H1 (cell line): ENCODE data around the gene CHMP4B. TPM values are rescaled to one million over a fixed set of nuclear protein-coding genes. Genes with fewer than 3 reads are reported as not detected.

Source experiments
- CTCF ChIA-PET: fragments of 300-600 bp; sonication (Branson Sonifier 250); formaldehyde crosslinking; loops from one replicate; lab custom pipeline; 2021; ENCODE audit not compliant: partially characterized antibody; lab: Charles Lee
- POLR2A ChIA-PET: fragments of 300-600 bp; sonication (Branson Sonifier 250); formaldehyde crosslinking; loops from one replicate; lab custom pipeline; 2021; ENCODE audit warnings: inconsistent platforms; ENCODE audit not compliant: partially characterized antibody; lab: Charles Lee
- DNase-seq, 2 experiments: peaks; one replicate each; pipeline versions ENCODE4 v3.0.0 to v3.0.0-alpha.2; 2010 to 2022; ENCODE audit warnings: low spot score in 2 of 2, low read depth in 1 of 2, mixed read lengths in 1 of 2
- FAIRE-seq: peaks from 2 replicates; lab custom pipeline; 2011; peaks lifted over from hg19 to GRCh38; lab: Jason Lieb, UNC
- H2AFZ ChIP-seq: 2 replicates; pipeline ENCODE4 v1.8.1; 2012; ENCODE audit warnings: low read length, inconsistent platforms
- H2AK5ac ChIP-seq: 2 replicates; pipeline ENCODE4 v1.6.1; 2013; ENCODE audit warnings: low read depth, low read length
- H2BK120ac ChIP-seq: replicated peaks from 2 replicates; pipeline ENCODE3; 2013; ENCODE audit warnings: low read depth, low read length, inconsistent platforms
- H2BK12ac ChIP-seq: 2 replicates; pipeline ENCODE4 v1.6.1; 2013; ENCODE audit warnings: low read depth, low read length
- H2BK15ac ChIP-seq: 2 replicates; pipeline ENCODE4 v1.6.1; 2013; ENCODE audit warnings: low read length
- H2BK20ac ChIP-seq: 2 replicates; pipeline ENCODE4 v1.6.1; 2013; ENCODE audit warnings: low read length
- H2BK5ac ChIP-seq: 2 replicates; pipeline ENCODE4 v1.6.1; 2013; ENCODE audit warnings: low read depth, low read length
- H3K14ac ChIP-seq: 2 replicates; pipeline ENCODE4 v1.6.1; 2013; ENCODE audit warnings: inconsistent platforms; ENCODE audit not compliant: insufficient read length
- H3K18ac ChIP-seq: 2 replicates; pipeline ENCODE4 v1.6.1; 2013; ENCODE audit warnings: low read length; ENCODE audit errors: extremely low read depth
- H3K23ac ChIP-seq: 2 replicates; pipeline ENCODE4 v1.6.1; 2013; ENCODE audit warnings: inconsistent platforms; ENCODE audit not compliant: insufficient read length
- H3K23me2 ChIP-seq: 2 replicates; pipeline ENCODE4 v1.6.1; 2013; ENCODE audit warnings: low read depth, low read length
- H3K27ac ChIP-seq: 2 replicates; pipeline ENCODE4 v1.6.1; 2011; ENCODE audit warnings: low read depth, low read length, inconsistent platforms
- H3K27me3 ChIP-seq, 4 experiments: replicated peaks in 1 of 4; 1 replicate in 1 of 4; 2 replicates in 3 of 4; pipeline versions ENCODE4 v1.6.1 to v1.8.1; 2011 to 2013; ENCODE audit warnings: low read length in 3 of 4, mild to moderate bottlenecking in 3 of 4, inconsistent platforms in 2 of 4, mixed read lengths in 2 of 4, moderate library complexity in 1 of 4; ENCODE audit not compliant: control insufficient read depth in 3 of 4, insufficient read depth in 3 of 4; ENCODE audit errors: extremely low read depth in 1 of 4
- H3K36me3 ChIP-seq, 4 experiments: 2 replicates each; pipeline versions ENCODE4 v1.6.1 to v1.8.1; 2011 to 2013; ENCODE audit warnings: mild to moderate bottlenecking in 4 of 4, low read length in 3 of 4, moderate library complexity in 2 of 4, control low read depth in 1 of 4, inconsistent platforms in 1 of 4; ENCODE audit not compliant: insufficient read depth in 4 of 4, control insufficient read depth in 2 of 4
- H3K4ac ChIP-seq: replicated peaks from 2 replicates; pipeline ENCODE3; 2013; ENCODE audit warnings: low read length, low read depth, mixed read lengths, inconsistent platforms; ENCODE audit not compliant: insufficient read length
- H3K4me1 ChIP-seq, 4 experiments: replicated peaks in 1 of 4; 1 replicate in 1 of 4; 2 replicates in 3 of 4; pipeline versions ENCODE4 v1.6.1 to v1.8.1; 2011 to 2013; ENCODE audit warnings: low read length in 3 of 4, inconsistent platforms in 2 of 4, mixed read lengths in 1 of 4; ENCODE audit not compliant: insufficient read depth in 4 of 4, control insufficient read depth in 3 of 4
- H3K4me2 ChIP-seq, 2 experiments: 2 replicates each; pipeline versions ENCODE4 v1.6.1 to v1.8.1; 2011 to 2013; ENCODE audit warnings: low read depth in 2 of 2, low read length in 2 of 2, control low read depth in 1 of 2, inconsistent platforms in 1 of 2, mild to moderate bottlenecking in 1 of 2; ENCODE audit not compliant: insufficient read depth in 1 of 2
- H3K4me3 ChIP-seq, 4 experiments: fragments of 200-600, 300-600 bp in 1 of 4; sonication (generic), shearing (Covaris generic), sonication (Bioruptor Twin) in 1 of 4; 2 replicates each; pipeline versions ENCODE4 v1.5.1 to v1.8.1; 2011 to 2016; ENCODE audit warnings: low read length in 4 of 4, low read depth in 3 of 4, control low read depth in 2 of 4, inconsistent platforms in 2 of 4, mild to moderate bottlenecking in 2 of 4, mixed read lengths in 1 of 4, moderate library complexity in 1 of 4; ENCODE audit not compliant: insufficient read depth in 2 of 4; ENCODE audit errors: extremely low read depth in 1 of 4
- H3K56ac ChIP-seq: replicated peaks from 2 replicates; pipeline ENCODE3; 2013; ENCODE audit warnings: low read depth, mild to moderate bottlenecking, mixed read lengths, low read length, inconsistent platforms; ENCODE audit not compliant: insufficient read length
- H3K79me1 ChIP-seq: 2 replicates; pipeline ENCODE4 v1.6.1; 2013; ENCODE audit warnings: low read depth, low read length, control low read depth
- H3K79me2 ChIP-seq, 2 experiments: 2 replicates each; pipeline versions ENCODE4 v1.6.1 to v1.8.1; 2012 to 2013; ENCODE audit warnings: low read length in 2 of 2, mild to moderate bottlenecking in 2 of 2, inconsistent platforms in 1 of 2; ENCODE audit not compliant: insufficient read depth in 2 of 2, control insufficient read depth in 1 of 2
- H3K9ac ChIP-seq, 4 experiments: replicated peaks in 1 of 4; 1 replicate in 1 of 4; 2 replicates in 3 of 4; pipeline versions ENCODE4 v1.6.1 to v1.8.1; 2011 to 2013; ENCODE audit warnings: low read depth in 3 of 4, low read length in 3 of 4, control low read depth in 2 of 4, mild to moderate bottlenecking in 2 of 4, moderate library complexity in 2 of 4, inconsistent platforms in 1 of 4; ENCODE audit errors: extremely low read depth in 1 of 4
- H3K9me3 ChIP-seq, 2 experiments: 2 replicates each; pipeline versions ENCODE4 v1.6.1 to v1.8.1; 2012 to 2013; ENCODE audit warnings: mild to moderate bottlenecking in 2 of 2, moderate library complexity in 2 of 2, control low read depth in 1 of 2, inconsistent platforms in 1 of 2, low read depth in 1 of 2, low read length in 1 of 2, mixed read lengths in 1 of 2; ENCODE audit not compliant: insufficient read depth in 2 of 2
- H4K20me1 ChIP-seq, 2 experiments: replicated peaks in 1 of 2; 2 replicates each; pipeline versions ENCODE3 to v1.8.1; 2011 to 2013; ENCODE audit warnings: inconsistent platforms in 2 of 2, low read length in 2 of 2, mild to moderate bottlenecking in 1 of 2; ENCODE audit not compliant: insufficient read depth in 2 of 2, control insufficient read depth in 1 of 2
- H4K5ac ChIP-seq: 2 replicates; pipeline ENCODE4 v1.6.1; 2013; ENCODE audit warnings: low read length, low read depth, mixed read lengths, inconsistent platforms; ENCODE audit not compliant: insufficient read length
- H4K8ac ChIP-seq: 2 replicates; pipeline ENCODE4 v1.8.0; 2013; ENCODE audit warnings: mild to moderate bottlenecking, moderate library complexity, low read length, inconsistent platforms; ENCODE audit not compliant: insufficient read depth; ENCODE audit errors: extremely low read depth
- H4K91ac ChIP-seq: replicated peaks from 2 replicates; pipeline ENCODE3; 2013; ENCODE audit warnings: low read length, mixed read lengths, inconsistent platforms; ENCODE audit not compliant: insufficient read length
- ASH2L ChIP-seq: fragments of 200-600, 300-600 bp; sonication (generic); IDR thresholded peaks from one replicate; pipeline ENCODE4 v1.7.1; 2017; ENCODE audit warnings: low read length
- SP1 ChIP-seq: IDR thresholded peaks from 2 replicates; pipeline ENCODE4 v1.6.1; 2011; ENCODE audit warnings: low read depth, low read length
- WGBS, 2 experiments: shearing (Covaris generic) in 1 of 2; methylation state at CpG; one replicate each; pipeline versions ENCODE4 v1.1.6 to v1.1.7; 2013 to 2015; ENCODE audit warnings: low lambda C conversion rate in 2 of 2, mixed read lengths in 2 of 2, inconsistent platforms in 1 of 2, low coverage in 1 of 2, missing lambda C conversion rate in 1 of 2; ENCODE audit not compliant: insufficient replicate concordance in 2 of 2, insufficient coverage in 1 of 2, insufficient read length in 1 of 2; ENCODE audit errors: extremely low coverage in 1 of 2, missing lambda C conversion rate in 1 of 2; 5-methylcytosine and 5-hydroxymethylcytosine counted together
- polyA plus RNA-seq, 7 experiments: library from polyadenylated mRNA; depleted of rRNA in 3 of 7; stranded (reverse) in 5 of 7; unstranded in 2 of 7; fragments of >200 nt in 5 of 7; fragments of 200-250 nt in 2 of 7; gene quantifications; 1 replicate in 5 of 7; 2 replicates in 1 of 7; 4 replicates in 1 of 7; pipeline versions ENCODE4 v1.2.1 to v1.2.3, GENCODE V29; 2011 to 2013; ENCODE audit warnings: missing spikeins in 2 of 7, mixed read lengths in 2 of 7
- total RNA-seq: library from RNA; stranded (reverse); fragmentation: NEBNext Ultra II Directional; extraction: Animal tissue kit (Norgen Biotek cat#: 25700); gene quantifications from 2 replicates; pipeline ENCODE4 v1.2.1, GENCODE V29; 2021

Gene CHMP4B
- total and polyA plus RNA-seq, 2 of the 8 experiments (the other 6 are each of a cell fraction or from before 2014, with no cell fraction given): 38.6 to 66.3 TPM

- H4K8ac ChIP-seq: no peak overlapping the region; the same call in 1 of the 2 replicates
- FAIRE-seq: no peak
- H4K91ac ChIP-seq: no peak overlapping the region
- no peaks in the 10 kb centered on the region for H3K79me1 ChIP-seq
- no peak overlapping the region for H2BK20ac ChIP-seq
- no peaks in the 10 kb centered on the region for H3K36me3 ChIP-seq
- no peak overlapping the region for H2BK15ac ChIP-seq
- H3K23ac ChIP-seq: no peak overlapping the region
- WGBS, 2 experiments: 96 to 100% methylated on average over 1 to 5 of the region's 5 CpGs
- POLR2A ChIA-PET: no interaction called here
- no peak overlapping the region for H3K56ac ChIP-seq
- no peaks in the 10 kb centered on the region for H3K27me3 ChIP-seq
- H2AFZ ChIP-seq: no peak overlapping the region; the same call in 1 of the 2 replicates
- peak overlapping the region; percentile 68; the same call in 1 of the 2 replicates for H2BK12ac ChIP-seq
- H3K79me2 ChIP-seq: no peaks in the 10 kb centered on the region
- peak overlapping the region in 1 of 2 experiments; percentile 34; a peak in 1 of 4 replicates for H3K4me2 ChIP-seq
- H3K14ac ChIP-seq: no peak overlapping the region
- DNase-seq: no peak
- no peak overlapping the region for H4K5ac ChIP-seq
- H2BK120ac ChIP-seq: no peak overlapping the region
- 0 out of 2 replicates have a peak overlapping the region, but pooled peaks have one; percentile 32 for H3K18ac ChIP-seq
- H2BK5ac ChIP-seq: no peak overlapping the region
- H3K23me2 ChIP-seq: no peaks in the 10 kb centered on the region
- TF ChIP-seq SP1 (no peak), ASH2L (peak; percentile 3)
- no peak overlapping the region for H3K9ac ChIP-seq
- CTCF ChIA-PET: no interaction called here
- H4K20me1 ChIP-seq: no peaks in the 10 kb centered on the region
- no peak overlapping the region for H2AK5ac ChIP-seq
- no peak overlapping the region for H3K4ac ChIP-seq
- H3K4me1 ChIP-seq: peaks cover 0 to 7% (median 2%) of the 10 kb centered on the region in 4 experiments; a peak in 3 of 7 replicates
- no peak overlapping the region for H3K4me3 ChIP-seq
- H3K27ac ChIP-seq: no peak overlapping the region
- H3K9me3 ChIP-seq: no peaks in the 10 kb centered on the region
Measured at GRCh38 chr20:33796907-33797544, 14.1 kb upstream of the CHMP4B start.
